Loucy (cell line): Measurements from ENCODE around the gene SATB2.

Source experiments
- H2AFZ ChIP-seq: fragments of 200-600 bp; sonication (generic); 2 replicates; pipeline ENCODE4 v1.6.0; 2016; ENCODE audit warnings: antibody characterized with exemption, mild to moderate bottlenecking, low read length, moderate library complexity
- H3F3A ChIP-seq: fragments of 200-600 bp; 2 replicates; pipeline ENCODE4 v1.6.0; 2016; ENCODE audit warnings: antibody characterized with exemption, low read depth, mild to moderate bottlenecking
- H3K27me3 ChIP-seq: fragments of 200-600 bp; sonication (generic); 2 replicates; pipeline ENCODE4 v1.6.1; 2014; ENCODE audit warnings: low read length, mild to moderate bottlenecking; ENCODE audit not compliant: insufficient read depth, poor library complexity, severe bottlenecking
- H3K36me3 ChIP-seq: fragments of 200-600 bp; sonication (generic); 2 replicates; pipeline ENCODE4 v1.6.1; 2016; ENCODE audit warnings: low read length; ENCODE audit not compliant: insufficient read depth
- H3K4me1 ChIP-seq: fragments of 200-600 bp; sonication (generic); 2 replicates; pipeline ENCODE4 v1.5.1; 2014; ENCODE audit warnings: low read length, mild to moderate bottlenecking; ENCODE audit not compliant: insufficient read depth, poor library complexity, severe bottlenecking
- H3K4me2 ChIP-seq: fragments of 200-600 bp; sonication (generic); 2 replicates; pipeline ENCODE4 v1.6.0; 2014; ENCODE audit warnings: antibody characterized with exemption, low read length, low read depth, mild to moderate bottlenecking; ENCODE audit not compliant: poor library complexity, severe bottlenecking
- H3K4me3 ChIP-seq: fragments of 200-600 bp; sonication (generic); 2 replicates; pipeline ENCODE4 v1.5.1; 2014; ENCODE audit warnings: low read length, mild to moderate bottlenecking, mixed read lengths; ENCODE audit not compliant: poor library complexity, severe bottlenecking
- H3K79me2 ChIP-seq: fragments of 200-600 bp; sonication (generic); 2 replicates; pipeline ENCODE4 v1.6.1; 2014; ENCODE audit warnings: low read length; ENCODE audit not compliant: insufficient read depth
- H3K9ac ChIP-seq: fragments of 200-600 bp; sonication (generic); 2 replicates; pipeline ENCODE4 v1.6.0; 2014; ENCODE audit warnings: mild to moderate bottlenecking, low read depth, low read length, moderate library complexity; ENCODE audit not compliant: poor library complexity, severe bottlenecking
- H3K9me2 ChIP-seq: fragments of 200-600 bp; sonication (generic); replicated peaks from 2 replicates; pipeline ENCODE4 v1.6.1; 2016; ENCODE audit warnings: low read depth, low read length, mixed read lengths
- H3K9me3 ChIP-seq: fragments of 200-600 bp; sonication (generic); 2 replicates; pipeline ENCODE4 v1.6.1; 2014; ENCODE audit warnings: mild to moderate bottlenecking, antibody characterized with exemption, low read length, low read depth; ENCODE audit not compliant: insufficient read depth
- H4K20me1 ChIP-seq: fragments of 200-600 bp; sonication (generic); 2 replicates; pipeline ENCODE4 v1.6.0; 2014; ENCODE audit warnings: antibody characterized with exemption, low read length, mild to moderate bottlenecking; ENCODE audit not compliant: insufficient read depth, poor library complexity, severe bottlenecking
- EZH2phosphoT487 ChIP-seq: fragments of 200-600 bp; IDR thresholded peaks from 2 replicates; pipeline ENCODE4 v1.6.1; 2018; ENCODE audit warnings: antibody characterized with exemption, mild to moderate bottlenecking, moderate library complexity, borderline replicate concordance
- TF ChIP-seq, protein P1 (sequence below): fragments of 200-600 bp; sonication (generic); conservative IDR thresholded peaks from 2 replicates; pipeline ENCODE4 v1.5.1; 2014; ENCODE audit warnings: mild to moderate bottlenecking, antibody characterized with exemption, low read length

Gene SATB2

DNA sequence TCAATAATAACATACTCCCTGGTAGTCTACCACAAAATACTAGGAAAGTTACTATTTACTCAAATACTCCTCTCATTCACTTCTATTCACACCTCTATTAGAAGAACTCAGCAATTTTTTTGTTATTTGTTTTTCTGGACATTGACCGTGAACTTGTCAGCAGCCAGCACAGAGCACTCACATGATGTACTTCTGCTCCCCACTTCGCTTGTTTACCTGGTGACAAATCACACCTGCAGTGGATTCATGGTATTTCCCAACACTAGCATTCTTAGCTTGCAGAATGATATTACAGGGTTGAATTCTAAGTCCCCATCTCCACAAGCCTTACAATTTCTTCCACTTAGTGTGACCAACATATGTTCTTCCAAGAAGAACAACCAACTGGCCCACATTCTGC lies 238.2 kb downstream of the SATB2 start:
- Histone ChIP-seq H3K9ac (no peak overlapping the region), H3K79me2 (no peaks in the 10 kb centered on the region), H2AFZ (no peak overlapping the region), H3F3A (no peaks in the 10 kb centered on the region), H3K4me1 (no peaks in the 10 kb centered on the region), H4K20me1 (no peaks in the 10 kb centered on the region), H3K27me3 (no peaks in the 10 kb centered on the region), H3K9me2 (no peaks in the 10 kb centered on the region), H3K4me2 (no peak overlapping the region), H3K36me3 (no peaks in the 10 kb centered on the region), H3K9me3 (no peaks in the 10 kb centered on the region), H3K4me3 (no peak overlapping the region)
- TF ChIP-seq EZH2phosphoT487, result no peak
- TF ChIP-seq, protein P1, sequence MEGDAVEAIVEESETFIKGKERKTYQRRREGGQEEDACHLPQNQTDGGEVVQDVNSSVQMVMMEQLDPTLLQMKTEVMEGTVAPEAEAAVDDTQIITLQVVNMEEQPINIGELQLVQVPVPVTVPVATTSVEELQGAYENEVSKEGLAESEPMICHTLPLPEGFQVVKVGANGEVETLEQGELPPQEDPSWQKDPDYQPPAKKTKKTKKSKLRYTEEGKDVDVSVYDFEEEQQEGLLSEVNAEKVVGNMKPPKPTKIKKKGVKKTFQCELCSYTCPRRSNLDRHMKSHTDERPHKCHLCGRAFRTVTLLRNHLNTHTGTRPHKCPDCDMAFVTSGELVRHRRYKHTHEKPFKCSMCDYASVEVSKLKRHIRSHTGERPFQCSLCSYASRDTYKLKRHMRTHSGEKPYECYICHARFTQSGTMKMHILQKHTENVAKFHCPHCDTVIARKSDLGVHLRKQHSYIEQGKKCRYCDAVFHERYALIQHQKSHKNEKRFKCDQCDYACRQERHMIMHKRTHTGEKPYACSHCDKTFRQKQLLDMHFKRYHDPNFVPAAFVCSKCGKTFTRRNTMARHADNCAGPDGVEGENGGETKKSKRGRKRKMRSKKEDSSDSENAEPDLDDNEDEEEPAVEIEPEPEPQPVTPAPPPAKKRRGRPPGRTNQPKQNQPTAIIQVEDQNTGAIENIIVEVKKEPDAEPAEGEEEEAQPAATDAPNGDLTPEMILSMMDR, result no peak
